ENCODE measurements around the gene MAP3K20. TPM values are rescaled to one million over a fixed set of nuclear protein-coding genes. Genes with fewer than 3 reads are reported as not detected.

The MAP3K20 gene
- total and polyA plus RNA-seq, 2 donors (not counting 3 experiments of a cell fraction or from before 2014, with no cell fraction given): 7.8 to 31.5 TPM

DNA sequence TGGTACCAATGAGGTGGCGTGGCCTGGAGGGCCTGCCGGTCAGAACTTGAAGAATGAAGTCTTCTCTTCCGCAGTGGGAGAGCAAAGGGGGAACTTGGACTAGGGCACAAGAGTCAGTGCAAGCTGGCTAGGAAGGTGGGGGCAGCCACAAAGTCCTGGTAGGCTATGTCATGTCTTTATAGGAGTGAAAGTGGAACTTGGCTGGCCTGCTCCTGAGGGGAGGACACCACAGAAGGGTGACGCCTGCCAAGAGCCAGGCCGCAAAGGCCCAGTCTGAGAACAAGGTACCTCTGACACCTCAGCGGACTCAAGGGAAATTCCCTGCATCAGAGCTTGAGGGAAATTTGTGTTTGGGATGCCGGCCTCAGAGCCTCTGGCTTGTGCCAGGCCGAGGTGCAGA lies 32.2 kb upstream of the MAP3K20 start:
- ChIA-PET CTCF (no interaction called here), POLR2A (no interaction called here)
- no peak overlapping the region for H3K27ac ChIP-seq (ENCODE audit: insufficient read depth, low read depth, low read length)
- dilution Hi-C loops (cut with MboI; ENCODE audit: extremely low pct_ligation_motif_present, low sequenced_read_pairs): no loop called here
- H2AFZ ChIP-seq (ENCODE audit: low read depth, low read length): no peak overlapping the region
- BruUV-seq (replicated peaks): no TSS peak
- H3K9me1 ChIP-seq (replicated peaks; ENCODE audit: control insufficient read depth, extremely low read depth, insufficient read depth, low read length): no peaks in the 10 kb centered on the region
- H3K9ac ChIP-seq (replicated peaks; ENCODE audit: extremely low read depth, insufficient read depth, low read length): no peak overlapping the region
- no peak overlapping the region for H3K4me2 ChIP-seq (ENCODE audit: insufficient read depth, low read length)
- H4K20me1 ChIP-seq (replicated peaks; ENCODE audit: control insufficient read depth, extremely low read depth, insufficient read depth, low read length): no peaks in the 10 kb centered on the region
- no peaks in the 10 kb centered on the region for H3K9me3 ChIP-seq (replicated peaks; ENCODE audit: control insufficient read depth, insufficient read depth, low read length)
- no peaks in the 10 kb centered on the region for H3K79me2 ChIP-seq (ENCODE audit: control insufficient read depth, insufficient read depth, low read length)
- no peaks in the 10 kb centered on the region for H3K36me3 ChIP-seq (ENCODE audit: control insufficient read depth in 2 of 2, extremely low read depth in 1 of 2, insufficient read depth in 2 of 2, low read length in 2 of 2)
- FAIRE-seq (no peak), DNase-seq (ENCODE audit: low read depth, low spot score) (no peak)
- TF ChIP-seq POLR2AphosphoS5 (IDR thresholded peaks at IDR 0.05; ENCODE audit: insufficient read depth, low read depth, low read length): no peak
- TF ChIP-seq, protein P1, sequence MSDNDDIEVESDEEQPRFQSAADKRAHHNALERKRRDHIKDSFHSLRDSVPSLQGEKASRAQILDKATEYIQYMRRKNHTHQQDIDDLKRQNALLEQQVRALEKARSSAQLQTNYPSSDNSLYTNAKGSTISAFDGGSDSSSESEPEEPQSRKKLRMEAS (IDR thresholded peaks at IDR 0.05; ENCODE audit: insufficient read depth, insufficient read length): no peak
- TF ChIP-seq JUN (IDR thresholded peaks at IDR 0.05; ENCODE audit: borderline replicate concordance, insufficient read depth, insufficient read length, low read depth): no peak
- no peak for TF ChIP-seq EZH2 (IDR thresholded peaks at IDR 0.05; ENCODE audit: borderline replicate concordance, low read depth, low read length, severe bottlenecking)
- TF ChIP-seq POLR2A (IDR thresholded peaks at IDR 0.05; ENCODE audit: low read depth, low read length): no peak
- TF ChIP-seq GATA2 (IDR thresholded peaks at IDR 0.05; ENCODE audit: insufficient read depth, insufficient read length, low read depth, low read length): no peak
- TF ChIP-seq MYC (IDR thresholded peaks at IDR 0.05; ENCODE audit: low read depth, low read length): no peak
- TF ChIP-seq FOS (IDR thresholded peaks at IDR 0.05; ENCODE audit: borderline replicate concordance, insufficient read depth, low read length): no peak
- TF ChIP-seq, protein P2, sequence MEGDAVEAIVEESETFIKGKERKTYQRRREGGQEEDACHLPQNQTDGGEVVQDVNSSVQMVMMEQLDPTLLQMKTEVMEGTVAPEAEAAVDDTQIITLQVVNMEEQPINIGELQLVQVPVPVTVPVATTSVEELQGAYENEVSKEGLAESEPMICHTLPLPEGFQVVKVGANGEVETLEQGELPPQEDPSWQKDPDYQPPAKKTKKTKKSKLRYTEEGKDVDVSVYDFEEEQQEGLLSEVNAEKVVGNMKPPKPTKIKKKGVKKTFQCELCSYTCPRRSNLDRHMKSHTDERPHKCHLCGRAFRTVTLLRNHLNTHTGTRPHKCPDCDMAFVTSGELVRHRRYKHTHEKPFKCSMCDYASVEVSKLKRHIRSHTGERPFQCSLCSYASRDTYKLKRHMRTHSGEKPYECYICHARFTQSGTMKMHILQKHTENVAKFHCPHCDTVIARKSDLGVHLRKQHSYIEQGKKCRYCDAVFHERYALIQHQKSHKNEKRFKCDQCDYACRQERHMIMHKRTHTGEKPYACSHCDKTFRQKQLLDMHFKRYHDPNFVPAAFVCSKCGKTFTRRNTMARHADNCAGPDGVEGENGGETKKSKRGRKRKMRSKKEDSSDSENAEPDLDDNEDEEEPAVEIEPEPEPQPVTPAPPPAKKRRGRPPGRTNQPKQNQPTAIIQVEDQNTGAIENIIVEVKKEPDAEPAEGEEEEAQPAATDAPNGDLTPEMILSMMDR (IDR thresholded peaks at IDR 0.05; ENCODE audit: extremely low read depth in 1 of 2, insufficient read depth in 1 of 2, low read depth in 1 of 2, low read length in 2 of 2): no peak
- no peaks in the 10 kb centered on the region for H3K27me3 ChIP-seq (ENCODE audit: control insufficient read depth in 2 of 2, insufficient read depth in 2 of 2, low read length in 2 of 2)
- intact Hi-C loops (cut with micrococcal nuclease): no loop called here
- H3K4me1 ChIP-seq (ENCODE audit: control insufficient read depth, extremely low read depth, insufficient read depth, low read length): peaks cover 3% of the 10 kb centered on the region
- no peak overlapping the region for H3K4me3 ChIP-seq (replicated peaks in 1 of 3; ENCODE audit: insufficient read depth in 1 of 3, low read depth in 1 of 3, low read length in 3 of 3)
